Right lobe of liver (tissue), 4 donors: ENCODE measurements around the gene ALDH5A1.

Source experiments
- POLR2A ChIP-seq: fragments of 450-650 bp; IDR thresholded peaks from one replicate; pipeline ENCODE4 v1.6.1; 2017; ENCODE audit warnings: antibody characterized with exemption, mild to moderate bottlenecking
- TF ChIP-seq, protein P1 (sequence below), 4 donors: fragments of 200-600 bp in 3 of 4; fragments of 450-650 bp in 1 of 4; IDR thresholded peaks; one replicate each; pipeline versions ENCODE4 v1.5.1 to v1.8.0; 2016 to 2022; ENCODE audit warnings: antibody characterized with exemption in 4 of 4, mild to moderate bottlenecking in 2 of 4
- donor health status: DM: no; HTN: no; CAD: no.
- donor health status: DM: no; HTN: no; CAD: no.
- donor health status: DM: no; HTN: yes; CAD: no.

DNA sequence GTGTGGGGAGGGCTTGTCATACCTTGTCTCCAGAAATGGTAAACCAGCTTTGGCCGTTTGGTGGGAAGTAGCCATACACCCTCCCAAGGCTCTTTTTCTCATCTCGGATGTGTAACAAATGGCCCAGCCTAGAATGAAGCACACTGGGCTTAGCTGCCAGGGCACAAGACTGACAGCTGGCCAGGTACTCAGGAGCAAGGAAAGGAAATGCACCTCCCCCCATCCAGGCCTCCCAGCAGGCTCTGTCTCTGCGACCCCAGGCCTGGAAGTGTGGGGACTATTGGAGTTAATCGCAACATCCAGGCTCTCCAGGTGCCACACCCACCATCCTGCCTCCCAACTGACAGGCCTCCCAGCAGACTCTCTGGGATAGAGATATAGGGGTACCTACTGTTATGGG is 49.1 kb upstream of the ALDH5A1 start:
- TF ChIP-seq, protein P1, sequence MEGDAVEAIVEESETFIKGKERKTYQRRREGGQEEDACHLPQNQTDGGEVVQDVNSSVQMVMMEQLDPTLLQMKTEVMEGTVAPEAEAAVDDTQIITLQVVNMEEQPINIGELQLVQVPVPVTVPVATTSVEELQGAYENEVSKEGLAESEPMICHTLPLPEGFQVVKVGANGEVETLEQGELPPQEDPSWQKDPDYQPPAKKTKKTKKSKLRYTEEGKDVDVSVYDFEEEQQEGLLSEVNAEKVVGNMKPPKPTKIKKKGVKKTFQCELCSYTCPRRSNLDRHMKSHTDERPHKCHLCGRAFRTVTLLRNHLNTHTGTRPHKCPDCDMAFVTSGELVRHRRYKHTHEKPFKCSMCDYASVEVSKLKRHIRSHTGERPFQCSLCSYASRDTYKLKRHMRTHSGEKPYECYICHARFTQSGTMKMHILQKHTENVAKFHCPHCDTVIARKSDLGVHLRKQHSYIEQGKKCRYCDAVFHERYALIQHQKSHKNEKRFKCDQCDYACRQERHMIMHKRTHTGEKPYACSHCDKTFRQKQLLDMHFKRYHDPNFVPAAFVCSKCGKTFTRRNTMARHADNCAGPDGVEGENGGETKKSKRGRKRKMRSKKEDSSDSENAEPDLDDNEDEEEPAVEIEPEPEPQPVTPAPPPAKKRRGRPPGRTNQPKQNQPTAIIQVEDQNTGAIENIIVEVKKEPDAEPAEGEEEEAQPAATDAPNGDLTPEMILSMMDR (IDR thresholded peaks at IDR 0.05), result no peak
- no peak for TF ChIP-seq POLR2A
